ENCODE results near the gene PYGM.

PYGM gene

GRCh38 chr11:64765291-64765850, 5.6 kb upstream of the PYGM start:
- CTCF ChIA-PET, result interaction anchor here (0.7 kb wide), 1 partner anchor 100 kb away, joined by 3 read pairs; no protein-coding TSS in a partner anchor

DNA sequence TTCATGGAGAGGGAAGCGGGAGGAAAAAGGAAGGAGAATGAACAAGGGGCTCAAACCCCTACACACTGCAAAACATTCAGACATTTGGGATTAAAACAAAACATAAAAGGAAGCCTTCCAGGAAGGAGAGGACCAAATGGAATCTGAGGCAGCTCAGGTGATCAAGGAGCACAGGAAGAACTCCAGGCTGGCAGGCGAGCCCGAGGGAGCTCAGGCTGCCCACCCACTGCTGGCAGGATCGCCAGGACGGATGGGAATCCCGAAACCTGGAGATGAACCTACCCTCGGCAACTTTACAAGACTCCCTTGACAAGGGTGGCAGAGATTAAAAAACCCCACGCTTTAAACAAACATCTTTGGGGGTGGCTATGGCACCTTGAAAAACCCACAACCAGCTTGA, 5.0 kb upstream of the PYGM start:
- CTCF ChIA-PET, result no interaction called here
- no peak for DNase-seq (ENCODE audit: low spot score)
- TF ChIP-seq, protein P1, sequence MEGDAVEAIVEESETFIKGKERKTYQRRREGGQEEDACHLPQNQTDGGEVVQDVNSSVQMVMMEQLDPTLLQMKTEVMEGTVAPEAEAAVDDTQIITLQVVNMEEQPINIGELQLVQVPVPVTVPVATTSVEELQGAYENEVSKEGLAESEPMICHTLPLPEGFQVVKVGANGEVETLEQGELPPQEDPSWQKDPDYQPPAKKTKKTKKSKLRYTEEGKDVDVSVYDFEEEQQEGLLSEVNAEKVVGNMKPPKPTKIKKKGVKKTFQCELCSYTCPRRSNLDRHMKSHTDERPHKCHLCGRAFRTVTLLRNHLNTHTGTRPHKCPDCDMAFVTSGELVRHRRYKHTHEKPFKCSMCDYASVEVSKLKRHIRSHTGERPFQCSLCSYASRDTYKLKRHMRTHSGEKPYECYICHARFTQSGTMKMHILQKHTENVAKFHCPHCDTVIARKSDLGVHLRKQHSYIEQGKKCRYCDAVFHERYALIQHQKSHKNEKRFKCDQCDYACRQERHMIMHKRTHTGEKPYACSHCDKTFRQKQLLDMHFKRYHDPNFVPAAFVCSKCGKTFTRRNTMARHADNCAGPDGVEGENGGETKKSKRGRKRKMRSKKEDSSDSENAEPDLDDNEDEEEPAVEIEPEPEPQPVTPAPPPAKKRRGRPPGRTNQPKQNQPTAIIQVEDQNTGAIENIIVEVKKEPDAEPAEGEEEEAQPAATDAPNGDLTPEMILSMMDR (conservative IDR thresholded peaks at IDR 0.05; ENCODE audit: low read depth), result no peak
- POLR2A ChIA-PET (ENCODE audit: low non-redundant PET), result no interaction called here
- H3K27ac ChIP-seq, result peak overlapping the region; percentile 85

More at GRCh38 chr11:64765291-64765850, 5.6 kb upstream of the PYGM start:
- POLR2A ChIA-PET (ENCODE audit: low non-redundant PET), result no interaction called here
- peak overlapping the region; percentile 85 for H3K27ac ChIP-seq
- no peak for DNase-seq (ENCODE audit: low spot score)
- TF ChIP-seq, protein P1 (conservative IDR thresholded peaks at IDR 0.05; ENCODE audit: low read depth), result no peak

GRCh38 chr11:64764040-64764611, 4.4 kb upstream of the PYGM start:
- TF ChIP-seq, protein P1 (conservative IDR thresholded peaks at IDR 0.05; ENCODE audit: low read depth), result no peak
- peak overlapping the region; percentile 85 for H3K27ac ChIP-seq
- DNase-seq (ENCODE audit: low spot score), result no peak
- ChIA-PET POLR2A (ENCODE audit: low non-redundant PET) (no interaction called here), CTCF (interaction anchor here (0.5 to 0.7 kb wide), 2 partner anchors 24 to 221 kb away, joined by 5 read pairs; no protein-coding TSS in a partner anchor)

GRCh38 chr11:64763526-64764039, 3.8 kb upstream of the PYGM start:
- CTCF ChIA-PET, result interaction anchor here (0.6 to 0.7 kb wide), 2 partner anchors 221 to 251 kb away, joined by 3 to 5 read pairs; no protein-coding TSS in a partner anchor
- peak overlapping the region; percentile 85 for H3K27ac ChIP-seq
- TF ChIP-seq, protein P1 (conservative IDR thresholded peaks at IDR 0.05; ENCODE audit: low read depth), result no peak
- POLR2A ChIA-PET (ENCODE audit: low non-redundant PET), result no interaction called here
- no peak for DNase-seq (ENCODE audit: low spot score)

DNA sequence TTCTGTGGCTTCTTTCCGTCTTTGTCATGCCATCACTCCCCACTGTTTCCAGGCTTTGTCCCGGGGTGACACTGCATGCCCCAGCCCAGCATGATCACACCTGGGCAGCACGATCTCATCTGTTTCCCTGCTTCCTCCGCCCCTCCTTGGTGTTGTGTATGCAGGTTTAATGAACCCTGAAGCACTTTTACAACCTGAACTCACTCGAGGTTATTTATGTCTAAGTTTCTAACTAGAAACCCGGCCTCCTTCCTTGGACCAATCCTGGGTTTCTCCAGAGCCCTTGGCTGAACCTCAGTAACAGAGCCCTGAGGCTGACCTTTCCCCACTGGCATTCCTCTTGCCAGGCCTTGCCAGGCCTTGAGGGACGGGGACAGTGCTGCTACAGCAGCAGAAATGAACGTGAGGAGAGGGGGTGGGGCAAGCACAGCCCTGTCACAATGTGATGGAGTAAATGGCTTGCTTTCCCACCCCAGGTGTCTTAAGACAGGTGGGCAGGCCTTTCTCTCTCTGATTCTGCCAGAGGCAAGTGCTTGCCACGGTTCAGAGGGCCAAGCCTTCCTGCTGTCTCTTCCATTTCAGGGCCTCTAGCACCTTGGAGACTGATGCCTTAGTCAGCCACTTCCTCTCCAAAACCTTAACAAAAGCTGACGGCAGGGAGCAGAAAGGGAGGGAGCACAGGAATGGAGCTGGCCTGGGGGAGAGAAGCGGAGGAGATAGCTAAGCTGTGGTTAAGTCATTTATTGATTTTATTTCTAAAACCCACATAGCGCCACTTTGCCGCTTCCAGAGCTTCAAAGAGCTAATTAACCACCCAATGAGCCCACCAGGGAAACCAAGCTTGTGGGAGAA, 3.1 kb upstream of the PYGM start:
- POLR2A ChIA-PET (ENCODE audit: low non-redundant PET), result no interaction called here
- TF ChIP-seq, protein P1 (conservative IDR thresholded peaks at IDR 0.05; ENCODE audit: low read depth), result no peak
- DNase-seq (ENCODE audit: low spot score), result no peak
- CTCF ChIA-PET, result interaction anchor here (0.6 to 0.7 kb wide), 2 partner anchors 20 to 251 kb away, joined by 3 to 5 read pairs; no protein-coding TSS in a partner anchor
- peak overlapping the region; percentile 85 for H3K27ac ChIP-seq

DNA sequence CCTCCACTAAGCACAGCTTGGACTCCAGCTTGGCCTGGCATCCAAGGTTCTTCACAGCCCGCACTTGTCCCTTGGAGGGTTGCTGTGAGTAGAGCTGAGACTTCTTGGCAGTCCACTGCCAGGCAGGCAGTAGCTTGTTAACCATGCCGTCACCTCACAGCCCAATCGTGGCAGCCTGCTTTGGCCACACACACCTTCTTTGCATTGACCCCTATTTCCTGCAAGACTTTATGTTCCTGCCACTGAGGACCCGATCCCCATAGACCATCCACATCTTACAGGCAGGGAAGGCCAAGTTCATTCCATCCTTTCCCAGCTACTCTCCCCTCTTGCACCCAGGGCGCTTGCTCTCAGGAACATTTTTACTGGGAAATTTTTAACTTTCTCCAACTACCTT, 2.5 kb upstream of the PYGM start:
- CTCF ChIA-PET, result interaction anchor here (0.7 kb wide), 1 partner anchor 19 kb away, joined by 5 read pairs; no protein-coding TSS in a partner anchor
- DNase-seq (ENCODE audit: low spot score), result no peak
- H3K27ac ChIP-seq, result peak overlapping the region; percentile 85
- TF ChIP-seq, protein P1 (conservative IDR thresholded peaks at IDR 0.05; ENCODE audit: low read depth), result no peak
- POLR2A ChIA-PET (ENCODE audit: low non-redundant PET), result no interaction called here
